Measurements from ENCODE around the gene FMN1. TPM values are rescaled to one million over a fixed set of nuclear protein-coding genes. Genes with fewer than 3 reads are reported as not detected.
A peak's percentile ranks its signal among the peaks of the same experiment; 100 is the strongest.

The FMN1 gene
- polyA plus RNA-seq, 3 donors = 0.28 to 3.7 (median 0.34) TPM

- Histone ChIP-seq H3K27ac (ENCODE audit: low read depth in 1 of 2, low read length in 2 of 2) (no peak overlapping the region), H2AFZ (ENCODE audit: insufficient read depth, low read depth, low read length, poor library complexity, severe bottlenecking) (no peak overlapping the region), H3K9me3 (replicated peaks in 1 of 2; ENCODE audit: control insufficient read depth in 1 of 2, insufficient read depth in 1 of 2, low read length in 2 of 2) (no peaks in the 10 kb centered on the region), H3K9ac (ENCODE audit: insufficient read depth, low read length, poor library complexity, severe bottlenecking) (no peak overlapping the region), H3K4me1 (ENCODE audit: control insufficient read depth in 1 of 2, insufficient read depth in 2 of 2, low read length in 2 of 2) (peaks cover 20 to 22% of the 10 kb centered on the region in 2 donors), H4K20me1 (ENCODE audit: insufficient read depth, low read length) (no peaks in the 10 kb centered on the region), H3K36me3 (replicated peaks in 1 of 2; ENCODE audit: control insufficient read depth in 1 of 2, insufficient read depth in 2 of 2, low read length in 2 of 2) (peaks cover 0 to 9% of the 10 kb centered on the region in 2 donors), H3K4me2 (replicated peaks; ENCODE audit: extremely low read depth, low read length, poor library complexity, severe bottlenecking) (no peak overlapping the region), H3K4me3 (replicated peaks in 1 of 3; ENCODE audit: low read depth in 2 of 3, low read length in 3 of 3) (no peak overlapping the region), H3K79me2 (ENCODE audit: insufficient read depth, low read length) (no peaks in the 10 kb centered on the region), H3K27me3 (ENCODE audit: control insufficient read depth in 2 of 2, insufficient read depth in 2 of 2, low read length in 2 of 2) (no peaks in the 10 kb centered on the region)
- H3K27me3 Mint-ChIP-seq (ENCODE audit: low read depth in 3 of 3) = peaks cover 0 to 15% (median 13%) of the 10 kb centered on the region in 3 donors
- no peak for TF ChIP-seq CTCF (IDR thresholded peaks at IDR 0.05)
- H3K27ac Mint-ChIP-seq = peak overlapping the region in 1 of 7 donors; percentile 43
- intact Hi-C loops (cut with micrococcal nuclease) = no loop called here
- H3K4me3 Mint-ChIP-seq = peak overlapping the region in 1 of 2 donors; percentile 20
- H3K4me1 Mint-ChIP-seq = peaks cover 21% of the 10 kb centered on the region
- H3K36me3 Mint-ChIP-seq = peaks cover 14 to 21% of the 10 kb centered on the region in 2 donors
- peaks cover 0 to 3% (median 0%) of the 10 kb centered on the region in 7 donors for H3K9me3 Mint-ChIP-seq
- WGBS (ENCODE audit: insufficient coverage) = 91% methylated on average over 6 of the region's 8 CpGs
- no peak for DNase-seq
These were observed 127.9 kb downstream of the FMN1 start for GRCh38 chr15:33066584-33066983.

- Histone ChIP-seq H2AFZ (ENCODE audit: insufficient read depth, low read depth, low read length, poor library complexity, severe bottlenecking) (no peak overlapping the region), H3K36me3 (replicated peaks in 1 of 2; ENCODE audit: control insufficient read depth in 1 of 2, insufficient read depth in 2 of 2, low read length in 2 of 2) (peaks cover 0 to 9% of the 10 kb centered on the region in 2 donors), H3K27me3 (ENCODE audit: control insufficient read depth in 2 of 2, insufficient read depth in 2 of 2, low read length in 2 of 2) (no peaks in the 10 kb centered on the region), H3K9me3 (replicated peaks in 1 of 2; ENCODE audit: control insufficient read depth in 1 of 2, insufficient read depth in 1 of 2, low read length in 2 of 2) (no peaks in the 10 kb centered on the region), H3K4me1 (ENCODE audit: control insufficient read depth in 1 of 2, insufficient read depth in 2 of 2, low read length in 2 of 2) (peaks cover 20 to 22% of the 10 kb centered on the region in 2 donors), H3K4me2 (replicated peaks; ENCODE audit: extremely low read depth, low read length, poor library complexity, severe bottlenecking) (no peak overlapping the region), H3K4me3 (replicated peaks in 1 of 3; ENCODE audit: low read depth in 2 of 3, low read length in 3 of 3) (no peak overlapping the region), H3K27ac (ENCODE audit: low read depth in 1 of 2, low read length in 2 of 2) (no peak overlapping the region), H4K20me1 (ENCODE audit: insufficient read depth, low read length) (no peaks in the 10 kb centered on the region), H3K79me2 (ENCODE audit: insufficient read depth, low read length) (no peaks in the 10 kb centered on the region), H3K9ac (ENCODE audit: insufficient read depth, low read length, poor library complexity, severe bottlenecking) (no peak overlapping the region)
- no peak for TF ChIP-seq CTCF (IDR thresholded peaks at IDR 0.05)
- intact Hi-C loops (cut with micrococcal nuclease) = no loop called here
- Mint-ChIP-seq H3K27me3 (ENCODE audit: low read depth in 3 of 3) (peaks cover 0 to 13% (median 9%) of the 10 kb centered on the region in 3 donors), H3K9me3 (peaks cover 0 to 3% (median 0%) of the 10 kb centered on the region in 7 donors), H3K36me3 (peaks cover 14 to 25% of the 10 kb centered on the region in 2 donors), H3K4me1 (peaks cover 21% of the 10 kb centered on the region), H3K4me3 (no peak overlapping the region), H3K27ac (no peak overlapping the region)
- DNase-seq = no peak
- WGBS (ENCODE audit: insufficient coverage) = no CpG with 5 or more reads among the region's 3 CpGs
These were observed 129.6 kb downstream of the FMN1 start for GRCh38 chr15:33064878-33065277.
